ENCODE data around the gene IPO4. TPM values are rescaled to one million over a fixed set of nuclear protein-coding genes. Genes with fewer than 3 reads are reported as not detected.

Gene IPO4
- total and polyA plus RNA-seq, 10 of the 15 experiments (the other 5 are each of a cell fraction or from before 2014, with no cell fraction given), result 7.8 to 139 (median 37.6) TPM

DNA sequence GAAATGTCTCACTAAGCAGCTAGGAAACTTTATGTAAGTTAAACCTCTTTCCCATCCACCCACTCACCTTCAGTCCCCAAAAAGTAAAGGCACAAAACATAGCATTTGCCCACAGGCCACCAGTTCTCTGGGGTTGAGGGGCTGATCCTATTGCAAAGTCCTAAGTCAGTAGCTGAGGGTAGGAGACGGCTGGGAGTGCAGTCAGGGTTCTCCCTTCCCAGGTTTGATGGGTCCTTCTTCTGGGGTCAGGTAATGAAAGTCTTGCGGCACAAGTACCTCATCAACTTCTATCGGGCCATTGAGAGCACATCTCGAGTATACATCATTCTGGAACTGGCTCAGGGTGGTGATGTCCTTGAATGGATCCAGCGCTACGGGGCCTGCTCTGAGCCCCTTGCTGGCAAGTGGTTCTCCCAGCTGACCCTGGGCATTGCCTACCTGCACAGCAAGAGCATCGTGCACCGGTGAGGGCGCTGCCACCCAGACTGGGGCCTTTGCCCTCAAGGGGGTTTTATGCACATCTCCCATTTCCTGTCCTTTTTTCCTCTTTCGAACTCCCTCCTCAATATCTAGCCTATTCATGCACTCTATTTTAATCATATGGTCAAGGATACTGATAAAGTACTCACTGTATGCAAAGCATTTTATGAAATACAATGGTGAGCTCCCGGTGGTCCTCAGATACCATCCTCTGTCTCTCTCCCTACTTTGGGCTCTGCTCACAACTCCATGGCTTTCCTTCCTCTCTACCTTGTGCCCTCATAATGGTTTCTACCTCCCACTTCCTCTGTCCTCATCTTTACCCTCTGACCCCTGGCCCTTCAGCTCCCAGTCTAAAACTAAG, 17.9 kb upstream of the IPO4 start:
- ChIA-PET RAD21 (ENCODE audit: unreplicated experiment) (no interaction called here), CTCF (interaction anchor here (1.1 kb wide), 1 partner anchor 170 kb away, joined by 3 read pairs; no protein-coding TSS in a partner anchor), POLR2A (interaction anchor here (0.6 to 1.6 kb wide), 5 partner anchors 8 to 59 kb away, joined by 3 to 11 read pairs (median 4); partner anchors contain the start of genes RNF31 and TM9SF1), SMC1A (ENCODE audit: uncharacterized antibody, unreplicated experiment) (interaction anchor here (0.5 to 1.0 kb wide), 2 partner anchors 11 to 97 kb away, joined by 3 read pairs; no protein-coding TSS in a partner anchor)
- TSS peak; percentile 37 for BruUV-seq (replicated peaks)
- WGBS (ENCODE audit: insufficient coverage, insufficient replicate concordance, low lambda C conversion rate, missing lambda C conversion rate), result 97% methylated on average over 11 of the region's 11 CpGs
- TF ChIP-seq POLR2AphosphoS2 (IDR thresholded peaks at IDR 0.05; ENCODE audit: low read depth, low read length), result 0 out of 2 replicates have a peak, but pooled peaks have one; percentile 23
- 0 out of 2 replicates have a peak, but pooled peaks have one; percentile 3 for TF ChIP-seq POLR2A (IDR thresholded peaks at IDR 0.05; ENCODE audit: low read depth, low read length)
- no peak for TF ChIP-seq SREBF2 (IDR thresholded peaks at IDR 0.05; ENCODE audit: low read length)
- no peak for TF ChIP-seq KDM1A (IDR thresholded peaks at IDR 0.05; ENCODE audit: borderline replicate concordance)
- in situ Hi-C loops (cut with MboI), result no loop called here
- Histone ChIP-seq H2AFZ (ENCODE audit: control insufficient read depth, low read depth, low read length) (no peak overlapping the region), H3K27ac (ENCODE audit: control insufficient read depth, insufficient read depth) (no peak overlapping the region), H3K27me3 (replicated peaks in 1 of 2; ENCODE audit: control insufficient read depth in 2 of 2, insufficient read depth in 2 of 2, low read length in 1 of 2) (no peaks in the 10 kb centered on the region), H3K4me2 (ENCODE audit: control insufficient read depth, insufficient read depth) (no peak overlapping the region), H3K79me2 (ENCODE audit: control insufficient read depth, insufficient read depth, low read length) (peaks cover 4% of the 10 kb centered on the region), H3K36me3 (ENCODE audit: control insufficient read depth in 2 of 2, insufficient read depth in 2 of 2, low read length in 1 of 2) (peaks cover 3 to 32% of the 10 kb centered on the region in 2 experiments; a peak in 3 of 4 replicates), H3K9me3 (replicated peaks; ENCODE audit: control insufficient read depth, insufficient read depth, low read length) (peaks cover 5% of the 10 kb centered on the region), H3K9ac (ENCODE audit: control insufficient read depth, insufficient read depth, low read length) (no peak overlapping the region), H3K4me3 (no peak overlapping the region), H3K4me1 (ENCODE audit: control insufficient read depth, insufficient read depth, low read length) (peaks cover under 1% of the 10 kb centered on the region), H4K20me1 (ENCODE audit: control insufficient read depth, insufficient read depth) (0 out of 2 replicates have a peak, but pooled peaks cover 3% of the 10 kb centered on the region)
- intact Hi-C loops (cut with micrococcal nuclease; ENCODE audit: unreplicated experiment), result no loop called here
- ATAC-seq (no peak), DNase-seq (ENCODE audit: low read depth, low spot score) (no peak), FAIRE-seq (no peak)

All from GM12878 (cell line).